ENCODE results near the gene SLC26A11.

Gene SLC26A11

GRCh38 chr17:80209765-80210164, 10.5 kb upstream of the SLC26A11 start:
- ATAC-seq (ENCODE audit: low read depth) (no peak), DNase-seq (ENCODE audit: low spot score) (no peak)
- no peaks in the 10 kb centered on the region for H3K9me3 ChIP-seq (ENCODE audit: severe bottlenecking)
- H3K36me3 ChIP-seq (ENCODE audit: low read depth) = no peaks in the 10 kb centered on the region; the same call in 1 of the 2 replicates
- no peak for TF ChIP-seq CTCF (IDR thresholded peaks at IDR 0.05; ENCODE audit: poor library complexity, severe bottlenecking)
- H3K27ac ChIP-seq (ENCODE audit: poor library complexity, severe bottlenecking) = no peak overlapping the region
- H3K27me3 ChIP-seq (ENCODE audit: insufficient read depth, poor library complexity, severe bottlenecking) = no peaks in the 10 kb centered on the region
- no peaks in the 10 kb centered on the region for H3K4me1 ChIP-seq (ENCODE audit: insufficient read depth, poor library complexity, severe bottlenecking)
- no peak overlapping the region for H3K4me3 ChIP-seq (ENCODE audit: severe bottlenecking)

- Histone ChIP-seq H3K27ac (ENCODE audit: poor library complexity, severe bottlenecking) (no peak overlapping the region), H3K9me3 (ENCODE audit: severe bottlenecking) (no peaks in the 10 kb centered on the region), H3K4me1 (ENCODE audit: insufficient read depth, poor library complexity, severe bottlenecking) (no peaks in the 10 kb centered on the region), H3K27me3 (ENCODE audit: insufficient read depth, poor library complexity, severe bottlenecking) (no peaks in the 10 kb centered on the region), H3K36me3 (ENCODE audit: low read depth) (peaks cover under 1% of the 10 kb centered on the region; the same call in 1 of the 2 replicates), H3K4me3 (ENCODE audit: severe bottlenecking) (no peak overlapping the region)
- DNase-seq (ENCODE audit: low spot score) = no peak
- no peak for ATAC-seq (ENCODE audit: low read depth)
- TF ChIP-seq CTCF (IDR thresholded peaks at IDR 0.05; ENCODE audit: poor library complexity, severe bottlenecking) = no peak
These were observed 9.7 kb upstream of the SLC26A11 start for GRCh38 chr17:80210348-80211108.

GRCh38 chr17:80212109-80212508, 8.1 kb upstream of the SLC26A11 start:
- H3K27me3 ChIP-seq (ENCODE audit: insufficient read depth, poor library complexity, severe bottlenecking) = no peaks in the 10 kb centered on the region
- no peaks in the 10 kb centered on the region for H3K9me3 ChIP-seq (ENCODE audit: severe bottlenecking)
- H3K27ac ChIP-seq (ENCODE audit: poor library complexity, severe bottlenecking) = no peak overlapping the region
- no peak for ATAC-seq (ENCODE audit: low read depth)
- no peak for DNase-seq (ENCODE audit: low spot score)
- H3K4me1 ChIP-seq (ENCODE audit: insufficient read depth, poor library complexity, severe bottlenecking) = no peaks in the 10 kb centered on the region
- H3K36me3 ChIP-seq (ENCODE audit: low read depth) = peaks cover 5% of the 10 kb centered on the region; the same call in 1 of the 2 replicates
- no peak for TF ChIP-seq CTCF (IDR thresholded peaks at IDR 0.05; ENCODE audit: poor library complexity, severe bottlenecking)
- no peak overlapping the region for H3K4me3 ChIP-seq (ENCODE audit: severe bottlenecking)

GRCh38 chr17:80212511-80212910, 7.7 kb upstream of the SLC26A11 start:
- DNase-seq (ENCODE audit: low spot score) (no peak), ATAC-seq (ENCODE audit: low read depth) (no peak)
- H3K9me3 ChIP-seq (ENCODE audit: severe bottlenecking) = no peaks in the 10 kb centered on the region
- H3K36me3 ChIP-seq (ENCODE audit: low read depth) = peaks cover 5% of the 10 kb centered on the region; the same call in 1 of the 2 replicates
- no peak overlapping the region for H3K4me3 ChIP-seq (ENCODE audit: severe bottlenecking)
- no peaks in the 10 kb centered on the region for H3K4me1 ChIP-seq (ENCODE audit: insufficient read depth, poor library complexity, severe bottlenecking)
- no peak overlapping the region for H3K27ac ChIP-seq (ENCODE audit: poor library complexity, severe bottlenecking)
- H3K27me3 ChIP-seq (ENCODE audit: insufficient read depth, poor library complexity, severe bottlenecking) = no peaks in the 10 kb centered on the region
- no peak for TF ChIP-seq CTCF (IDR thresholded peaks at IDR 0.05; ENCODE audit: poor library complexity, severe bottlenecking)

All from RWPE2 (cell line).